Stimulated activated CD4-positive, alpha-beta T cell treated with anti-CD3 and anti-CD28 coated beads, Interleukin-2, amount 100 ng/mL, for 24 hours (primary cell): ENCODE measurements around the gene ZNF526.
A peak's percentile ranks its signal among the peaks of the same experiment; 100 is the strongest.

Experiments
- DNase-seq, 2 donors: peaks; one replicate each; pipeline ENCODE4 v3.0.0-alpha.2; 2020

The ZNF526 gene

GRCh38 chr19:42224940-42225717 is 5.0 kb downstream of the ZNF526 start:
- no peak for DNase-seq

GRCh38 chr19:42225718-42226292 is 5.7 kb downstream of the ZNF526 start:
- DNase-seq = no peak

GRCh38 chr19:42226886-42227285 is 6.8 kb downstream of the ZNF526 start:
- no peak for DNase-seq

GRCh38 chr19:42228641-42229040 is 8.5 kb downstream of the ZNF526 start:
- DNase-seq = no peak

- DNase-seq = no peak
Measured at GRCh38 chr19:42229301-42229854, 9.3 kb downstream of the ZNF526 start.

GRCh38 chr19:42229855-42230351 is 9.8 kb downstream of the ZNF526 start:
- no peak for DNase-seq

- no peak for DNase-seq
Measured at GRCh38 chr19:42230571-42230970, 10.5 kb downstream of the ZNF526 start.

GRCh38 chr19:42232435-42232834 is 12.3 kb downstream of the ZNF526 start:
- no peak for DNase-seq

- DNase-seq = no peak
Measured at GRCh38 chr19:42233106-42233505, 13.0 kb downstream of the ZNF526 start.

GRCh38 chr19:42233678-42234292 is 13.7 kb downstream of the ZNF526 start:
- no peak for DNase-seq

GRCh38 chr19:42234364-42234763 is 14.3 kb downstream of the ZNF526 start:
- no peak for DNase-seq

- no peak for DNase-seq
Measured at GRCh38 chr19:42235181-42235580, 15.1 kb downstream of the ZNF526 start.

- DNase-seq = no peak
Measured at GRCh38 chr19:42239544-42240220, 19.6 kb downstream of the ZNF526 start.

- DNase-seq = no peak
Measured at GRCh38 chr19:42241279-42241678, 21.2 kb downstream of the ZNF526 start.

- DNase-seq = peak; percentile 43 to 49
Measured at GRCh38 chr19:42242069-42242511, 22.0 kb downstream of the ZNF526 start.

- DNase-seq = peak; percentile 95 to 96
Measured at GRCh38 chr19:42242512-42243409, 22.6 kb downstream of the ZNF526 start, which contains the start of gene GSK3A. Gene GSK3A (minus strand): TSS chr19:42242602. CDS start chr19:42242465, 137 bp downstream.

GRCh38 chr19:42244347-42245220 is 24.5 kb downstream of the ZNF526 start:
- peak; percentile 91 for DNase-seq

GRCh38 chr19:42245231-42245630 is 25.1 kb downstream of the ZNF526 start:
- DNase-seq = no peak

GRCh38 chr19:42246143-42246921 is 26.2 kb downstream of the ZNF526 start:
- DNase-seq = no peak
